Measurements from ENCODE around the gene NOXO1.

NOXO1 gene

DNA sequence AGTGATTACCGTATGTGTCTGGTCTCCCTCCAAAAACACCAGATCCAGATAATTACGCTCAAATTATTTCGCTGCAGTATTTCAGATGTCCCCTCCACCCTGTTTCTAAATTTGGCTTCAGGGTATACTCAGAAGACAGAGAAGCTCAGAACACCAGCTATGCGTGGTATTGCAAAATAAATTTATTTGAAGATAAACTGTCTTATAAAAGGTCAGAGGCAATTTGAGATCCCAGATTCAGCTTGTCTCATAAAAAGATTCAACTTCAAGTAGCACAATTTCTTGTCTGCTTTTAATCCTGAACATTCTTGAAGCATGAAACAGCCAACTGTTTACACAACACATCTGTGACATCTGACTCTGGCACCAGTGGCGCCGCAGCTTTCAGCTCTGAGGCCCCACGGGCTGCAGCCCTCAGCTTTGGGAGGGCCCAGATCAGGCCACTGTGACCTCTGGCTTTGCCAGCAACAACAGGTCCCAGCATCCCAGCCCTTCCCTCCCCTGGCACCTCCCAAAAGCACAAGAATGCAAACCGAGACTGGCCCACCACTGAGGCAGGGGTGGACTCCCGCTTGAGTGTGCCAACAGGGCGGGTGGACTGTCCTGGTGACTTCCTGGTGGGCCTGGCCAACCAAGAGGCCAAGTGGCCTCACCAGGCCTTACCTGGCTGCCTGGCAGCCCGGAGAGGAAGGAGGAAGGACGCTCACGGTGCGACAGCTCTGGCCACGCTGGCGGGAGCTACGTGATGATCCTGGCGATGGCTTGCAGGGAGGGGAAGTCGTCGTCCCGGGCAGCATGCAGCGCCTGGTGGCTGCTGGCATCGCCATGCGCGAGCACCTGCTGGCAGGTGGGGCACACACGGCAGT, 16.5 kb upstream of the NOXO1 start:
- peak; percentile 48 for DNase-seq (ENCODE audit: low spot score)

DNA sequence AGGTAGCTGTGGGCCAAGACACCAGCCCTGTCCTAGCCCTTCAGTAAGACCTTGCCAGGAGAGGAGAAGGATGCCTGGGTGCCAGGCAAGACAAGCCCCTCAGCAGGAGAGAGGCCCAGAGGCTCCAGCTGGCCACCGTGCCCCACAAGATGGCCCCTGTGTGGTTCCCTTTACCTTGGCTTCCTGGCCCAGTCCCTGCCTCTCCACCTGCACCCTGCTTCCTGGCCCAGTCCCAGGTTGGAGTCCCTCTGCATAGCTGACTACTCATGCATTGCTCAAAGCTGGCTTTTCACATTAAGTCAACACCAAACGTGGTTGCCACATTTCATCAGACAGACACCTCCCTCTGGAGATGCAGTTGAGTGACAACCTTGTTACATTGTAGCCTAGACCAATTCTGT, 12.5 kb upstream of the NOXO1 start:
- peak; percentile 28 for DNase-seq (ENCODE audit: low spot score)

DNA sequence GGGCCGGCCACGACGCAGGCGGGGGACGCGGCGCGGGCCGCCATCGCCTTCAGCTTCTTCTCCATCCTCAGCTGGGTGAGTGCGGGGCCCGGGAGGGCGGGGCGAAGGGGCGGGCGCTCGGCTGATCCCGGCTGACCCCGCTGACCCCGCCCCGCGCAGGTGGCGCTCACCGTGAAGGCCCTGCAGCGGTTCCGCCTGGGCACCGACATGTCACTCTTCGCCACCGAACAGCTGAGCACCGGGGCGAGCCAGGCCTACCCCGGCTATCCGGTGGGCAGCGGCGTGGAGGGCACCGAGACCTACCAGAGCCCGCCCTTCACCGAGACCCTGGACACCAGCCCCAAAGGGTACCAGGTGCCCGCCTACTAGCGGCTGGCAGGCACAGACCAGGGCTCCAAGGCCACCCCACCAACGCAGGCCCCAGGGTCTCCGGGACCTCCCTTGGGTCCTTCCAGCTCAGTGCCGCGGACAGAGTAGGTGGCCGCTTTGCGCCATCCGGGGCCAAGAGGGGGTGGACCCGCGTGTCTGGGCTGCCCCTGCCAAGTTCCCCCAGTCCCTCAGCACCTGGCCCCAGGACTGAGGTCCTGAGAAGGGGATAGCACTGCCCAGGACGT, 11.5 kb upstream of the NOXO1 start:
- no peak for DNase-seq (ENCODE audit: low spot score)

GRCh38 chr16:1991948-1992703, 10.9 kb upstream of the NOXO1 start:
- peak; percentile 93 for DNase-seq (ENCODE audit: low spot score)

- DNase-seq (ENCODE audit: low spot score), result no peak
Measured at GRCh38 chr16:1991588-1991947, 10.3 kb upstream of the NOXO1 start.

DNA sequence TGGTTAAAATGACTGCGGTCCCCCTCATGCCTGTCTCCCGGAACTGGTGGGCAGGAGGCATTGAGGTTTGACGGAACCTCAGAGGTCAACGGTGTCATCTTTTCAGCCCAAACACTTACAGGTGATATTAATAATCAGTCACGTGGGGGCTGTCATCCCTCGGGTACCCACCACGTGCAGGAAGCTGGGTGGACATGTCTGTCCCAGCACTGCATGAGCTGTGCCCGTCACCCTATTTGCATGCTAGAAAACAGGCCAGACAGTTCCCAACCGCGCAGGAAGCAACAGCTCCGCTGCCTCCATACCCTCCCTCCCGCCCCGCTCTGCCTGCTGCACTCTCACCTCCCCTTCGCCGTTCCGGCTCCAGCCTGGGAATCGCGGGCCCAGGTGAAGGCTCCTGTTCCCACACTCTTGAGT, 9.9 kb upstream of the NOXO1 start:
- no peak for DNase-seq (ENCODE audit: low spot score)

DNA sequence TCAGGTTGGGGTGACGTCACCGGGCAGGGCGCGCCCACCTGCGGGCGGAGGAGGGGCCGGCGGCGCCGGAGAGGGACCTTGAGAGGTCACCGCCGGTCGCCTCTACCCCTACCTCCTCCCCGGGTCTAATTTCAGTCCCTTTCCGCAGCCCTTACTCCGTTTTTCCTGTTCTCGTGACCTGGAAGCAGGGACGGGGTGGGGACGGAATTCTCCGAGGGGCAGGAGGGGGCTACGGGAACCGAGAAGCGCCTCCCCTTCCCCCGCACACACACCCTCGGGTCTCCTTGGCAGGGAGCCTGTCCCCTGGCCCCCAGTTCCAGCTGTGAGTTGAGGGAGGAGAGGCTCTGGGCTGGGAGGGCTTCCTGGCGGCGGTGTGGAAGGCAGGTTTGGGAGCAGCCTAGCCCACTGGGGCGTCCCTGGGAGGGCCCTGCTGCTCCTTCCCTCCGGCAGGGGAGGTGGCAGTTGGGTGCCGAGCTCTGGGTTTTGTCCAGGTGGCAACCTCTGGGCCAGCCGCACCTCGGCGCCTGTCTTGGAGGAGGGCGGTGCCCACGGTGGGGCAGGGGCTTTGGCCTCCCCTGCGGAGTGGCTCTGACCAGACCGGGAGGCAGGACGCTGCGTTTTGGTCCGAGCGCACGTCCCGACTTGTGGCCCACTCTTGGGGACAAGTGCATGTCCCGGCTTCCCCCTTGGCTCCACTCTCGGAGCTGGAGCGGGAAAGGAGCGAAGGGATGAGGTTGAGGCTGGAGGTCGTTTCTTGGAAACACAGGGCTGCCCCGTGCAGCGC, 9.3 kb upstream of the NOXO1 start:
- no peak for DNase-seq (ENCODE audit: low spot score)

GRCh38 chr16:1990101-1990350, 8.8 kb upstream of the NOXO1 start:
- DNase-seq (ENCODE audit: low spot score), result no peak

DNA sequence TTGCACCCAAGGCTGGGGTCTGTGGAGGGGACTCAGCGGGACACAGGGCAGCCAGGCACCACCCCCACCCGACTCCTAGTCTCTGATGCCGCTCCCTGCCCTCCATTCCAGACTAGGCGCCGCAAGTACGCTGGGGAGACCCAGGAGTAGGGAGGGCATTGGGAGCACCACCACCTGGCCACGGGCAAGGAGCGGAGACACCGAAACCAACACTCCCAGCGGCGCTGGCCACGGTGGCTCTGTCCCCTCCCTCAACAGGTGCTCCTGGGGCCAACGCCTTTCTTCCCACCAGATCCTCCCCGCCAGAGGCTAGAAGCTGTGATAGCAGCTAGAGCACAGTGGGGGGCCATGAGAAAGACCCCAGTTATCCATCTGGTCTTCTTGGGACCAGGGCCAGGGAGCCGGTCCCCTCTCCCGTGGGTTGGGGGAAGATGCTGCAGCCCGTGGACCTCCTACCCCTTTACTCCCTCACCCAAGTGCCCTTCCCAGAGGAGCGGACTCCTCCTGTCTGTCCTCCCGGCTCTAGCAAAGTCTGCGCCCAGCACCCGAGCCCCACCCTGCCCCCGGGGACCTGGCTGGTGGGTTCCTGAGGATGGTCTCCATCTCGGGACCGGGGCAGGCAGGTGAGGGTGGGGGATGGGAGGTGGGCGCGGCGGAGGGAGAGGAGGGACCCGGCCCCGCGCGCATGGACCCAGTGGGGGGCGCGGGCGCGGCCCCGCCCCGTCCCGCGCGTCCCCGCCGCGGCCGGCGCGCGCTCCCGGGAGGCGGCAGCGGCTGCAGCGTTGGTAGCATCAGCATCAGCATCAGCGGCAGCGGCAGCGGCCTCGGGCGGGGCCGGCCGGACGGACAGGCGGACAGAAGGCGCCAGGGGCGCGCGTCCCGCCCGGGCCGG, 8.2 kb upstream of the NOXO1 start, which contains the start of gene SYNGR3:
Gene SYNGR3 (plus strand): TSS at position 762 of the 892 bp plus-strand sequence. CDS start 133 bp downstream, outside the sequence.
- DNase-seq (ENCODE audit: low spot score), result no peak

DNA sequence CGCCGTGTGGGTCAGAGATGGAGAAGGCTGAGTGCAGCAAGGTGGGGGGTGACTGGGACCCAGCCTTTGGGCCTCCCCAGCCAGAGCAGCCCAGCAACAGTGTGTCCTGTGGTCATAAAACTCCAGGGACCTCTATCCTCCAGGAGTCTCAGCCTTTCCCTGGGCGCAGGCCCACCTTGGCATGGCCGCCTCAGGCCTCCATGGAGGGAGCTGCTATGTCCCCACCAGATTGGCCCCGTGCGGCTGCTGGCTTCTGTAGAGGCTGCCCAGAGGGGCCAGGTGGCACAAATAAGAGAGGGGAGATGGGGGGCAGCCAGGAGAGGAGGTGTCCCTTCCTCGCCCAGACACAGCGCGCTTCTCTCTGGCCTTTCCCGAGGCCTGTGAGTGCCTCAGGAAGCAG, 5.9 kb upstream of the NOXO1 start:
- DNase-seq (ENCODE audit: low spot score), result no peak

GRCh38 chr16:1985466-1986150, 4.3 kb upstream of the NOXO1 start:
- no peak for DNase-seq (ENCODE audit: low spot score)

GRCh38 chr16:1984347-1985225, 3.3 kb upstream of the NOXO1 start:
- no peak for DNase-seq (ENCODE audit: low spot score)

- peak; percentile 98 for DNase-seq (ENCODE audit: low spot score)
Measured at GRCh38 chr16:1983544-1984346, 2.5 kb upstream of the NOXO1 start, which contains the start of gene GFER. TSS of gene GFER (plus strand) at chr16:1984193. CDS start at chr16:1984219, 26 bp downstream.

GRCh38 chr16:1982991-1983543, 1.8 kb upstream of the NOXO1 start:
- DNase-seq (ENCODE audit: low spot score), result no peak

GRCh38 chr16:1982013-1982433, 754 bp upstream of the NOXO1 start:
- DNase-seq (ENCODE audit: low spot score), result no peak

DNA sequence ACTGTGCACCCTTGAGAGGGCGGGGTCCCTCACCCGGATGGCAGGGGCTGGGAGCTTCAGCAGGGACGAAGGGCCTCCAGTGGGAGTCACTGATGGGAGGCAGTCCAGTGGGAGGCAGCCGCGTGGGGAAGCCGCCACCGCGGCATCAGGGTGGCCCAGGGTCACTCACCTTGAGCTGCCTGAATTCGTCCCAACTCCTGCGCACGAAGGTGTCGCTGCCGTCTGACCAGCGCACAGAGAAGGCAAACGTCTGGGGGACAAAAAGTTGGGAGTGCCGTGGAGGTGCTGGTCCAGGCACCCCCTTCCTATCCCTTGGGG, 540 bp downstream of the NOXO1 start:
- DNase-seq (ENCODE audit: low spot score), result no peak

DNA sequence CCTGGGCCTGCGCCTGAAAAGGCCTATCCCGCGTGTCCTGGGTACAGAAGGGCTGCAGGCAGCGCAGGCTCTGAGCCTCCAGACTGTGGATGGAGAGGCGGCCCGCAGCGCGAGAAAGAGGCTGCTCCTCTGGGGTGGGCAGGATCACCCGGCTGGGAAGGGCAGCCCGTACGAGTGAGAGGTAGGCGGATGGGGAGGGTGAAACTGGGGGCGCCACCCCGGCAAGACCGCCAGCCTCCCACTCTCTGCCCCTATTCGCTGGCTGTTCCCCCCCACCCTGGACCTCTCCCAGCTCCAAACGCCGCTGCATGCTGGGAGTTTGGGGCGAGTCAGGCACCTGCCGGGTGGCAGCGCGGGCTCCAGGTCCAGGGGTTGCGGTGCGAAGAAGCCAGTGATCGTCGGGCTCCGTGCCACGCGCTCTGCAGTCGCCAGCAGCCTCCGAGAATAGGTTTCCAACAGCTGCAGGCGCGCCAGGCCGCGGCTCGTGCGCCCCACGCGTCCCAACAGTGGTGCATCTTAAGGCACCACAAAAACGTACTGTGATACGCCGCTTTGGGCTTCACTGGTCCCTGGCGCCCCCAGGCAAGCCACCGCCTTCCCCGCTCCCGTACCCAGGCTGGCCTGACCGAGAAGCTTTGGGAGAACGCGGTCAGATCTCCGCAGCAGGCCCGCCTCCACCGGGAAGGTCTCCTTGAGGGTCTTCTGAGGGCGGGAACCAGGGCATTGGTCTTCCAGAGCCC, 1.1 kb downstream of the NOXO1 start:
- no peak for DNase-seq (ENCODE audit: low spot score)
